ENCODE measurements around the gene TPM4. TPM values are rescaled to one million over a fixed set of nuclear protein-coding genes. Genes with fewer than 3 reads are reported as not detected.

Gene TPM4
- total and polyA plus RNA-seq, 2 experiments from 2014 or later = 223 to 288 TPM

GRCh38 chr19:16038196-16038695, 38.0 kb upstream of the TPM4 start:
- Histone ChIP-seq H3F3A (replicated peaks; ENCODE audit: low read depth) (no peaks in the 10 kb centered on the region), H3K27me3 (ENCODE audit: insufficient read depth) (no peaks in the 10 kb centered on the region), H2AFZ (no peak overlapping the region), H3K4me1 (ENCODE audit: insufficient read depth) (peaks cover 4% of the 10 kb centered on the region; the same call in 1 of the 2 replicates), H3K36me3 (ENCODE audit: insufficient read depth) (no peaks in the 10 kb centered on the region), H4K20me1 (replicated peaks; ENCODE audit: insufficient read depth) (no peaks in the 10 kb centered on the region), H3K4me2 (no peak overlapping the region), H3K79me2 (replicated peaks; ENCODE audit: insufficient read depth) (no peaks in the 10 kb centered on the region), H3K4me3 (no peak overlapping the region), H3K9me2 (ENCODE audit: insufficient read depth) (no peaks in the 10 kb centered on the region), H3K27ac (ENCODE audit: low read depth) (no peak overlapping the region)
- peaks cover 17% of the 10 kb centered on the region for H3K36me3 Mint-ChIP-seq (ENCODE audit: low read depth)
- peaks cover 68% of the 10 kb centered on the region for H3K9me3 Mint-ChIP-seq
- no peak for ATAC-seq
- H3K27ac Mint-ChIP-seq = no peak overlapping the region
- TF ChIP-seq JUNB (IDR thresholded peaks at IDR 0.05; ENCODE audit: unreplicated experiment) (no peak), EZH2 (IDR thresholded peaks at IDR 0.05; ENCODE audit: low read depth, unreplicated experiment) (no peak), STAT1 (IDR thresholded peaks at IDR 0.05; ENCODE audit: unreplicated experiment) (no peak), CTCF (conservative IDR thresholded peaks at IDR 0.05; ENCODE audit: low read depth in 2 of 2) (no peak), POLR2AphosphoS5 (IDR thresholded peaks at IDR 0.05; ENCODE audit: low read depth) (no peak), ZNF462 (CRISPR knock-in tag; IDR thresholded peaks at IDR 0.05) (no peak), ETS1 (IDR thresholded peaks at IDR 0.05) (no peak), REST (IDR thresholded peaks at IDR 0.05; ENCODE audit: unreplicated experiment) (no peak), ZNF114 (CRISPR knock-in tag; IDR thresholded peaks at IDR 0.05) (no peak), NANOG (IDR thresholded peaks at IDR 0.05; ENCODE audit: borderline replicate concordance) (no peak), CREB1 (CRISPR knock-in tag; IDR thresholded peaks at IDR 0.05; ENCODE audit: low read depth) (no peak), EZH2phosphoT487 (IDR thresholded peaks at IDR 0.05; ENCODE audit: unreplicated experiment) (no peak)
- H3K27me3 Mint-ChIP-seq (ENCODE audit: insufficient read depth, low read depth, poor library complexity) = peaks cover 11% of the 10 kb centered on the region
- H3K4me1 Mint-ChIP-seq = no peaks in the 10 kb centered on the region
- no peak overlapping the region for H3K4me3 Mint-ChIP-seq
- DNase-seq (ENCODE audit: low spot score) = no peak
